Coronary artery (tissue), 2 donors: Measurements from ENCODE around the gene XRCC1.
A peak's percentile ranks its signal among the peaks of the same experiment; 100 is the strongest.

ENCODE experiments used
- DNase-seq: peaks from one replicate; pipeline ENCODE4 v3.0.0-alpha.2; 2017; ENCODE audit warnings: low spot score
- H3K27ac ChIP-seq, 2 donors: fragments of 200-600 bp; sonication (generic); one replicate each; pipeline ENCODE4 v1.5.1; 2016 to 2019
- H3K4me3 ChIP-seq: fragments of 200-600 bp; sonication (generic); 2 replicates; pipeline ENCODE4 v1.5.1; 2016; ENCODE audit warnings: mild to moderate bottlenecking, moderate library complexity
- TF ChIP-seq, protein P1 (sequence below): fragments of 200-600 bp; sonication (generic); IDR thresholded peaks from one replicate; pipeline ENCODE4 v1.5.1; 2019; ENCODE audit warnings: antibody characterized with exemption

Gene XRCC1

DNA sequence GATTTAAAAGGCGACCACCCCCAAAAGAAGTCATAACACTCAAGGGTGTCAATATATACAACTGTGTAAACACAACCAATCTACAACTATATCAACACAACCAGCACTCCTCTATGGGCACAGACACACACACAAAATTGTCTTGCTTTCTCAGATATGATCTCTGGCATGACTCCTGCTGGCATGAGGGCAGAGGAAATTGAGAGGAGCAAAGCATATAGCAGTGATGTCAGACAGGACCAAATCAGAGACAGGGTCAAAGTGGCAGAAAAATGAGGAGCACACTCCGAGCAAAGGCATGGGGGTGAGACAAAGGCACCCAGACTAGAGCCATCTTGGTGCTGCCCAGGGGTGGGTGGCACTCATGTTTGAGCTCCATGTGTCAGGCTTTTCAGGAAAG is 11.0 kb upstream of the XRCC1 start:
- Histone ChIP-seq H3K27ac (no peak overlapping the region), H3K4me3 (no peak overlapping the region)
- no peak for DNase-seq
- TF ChIP-seq, protein P1, sequence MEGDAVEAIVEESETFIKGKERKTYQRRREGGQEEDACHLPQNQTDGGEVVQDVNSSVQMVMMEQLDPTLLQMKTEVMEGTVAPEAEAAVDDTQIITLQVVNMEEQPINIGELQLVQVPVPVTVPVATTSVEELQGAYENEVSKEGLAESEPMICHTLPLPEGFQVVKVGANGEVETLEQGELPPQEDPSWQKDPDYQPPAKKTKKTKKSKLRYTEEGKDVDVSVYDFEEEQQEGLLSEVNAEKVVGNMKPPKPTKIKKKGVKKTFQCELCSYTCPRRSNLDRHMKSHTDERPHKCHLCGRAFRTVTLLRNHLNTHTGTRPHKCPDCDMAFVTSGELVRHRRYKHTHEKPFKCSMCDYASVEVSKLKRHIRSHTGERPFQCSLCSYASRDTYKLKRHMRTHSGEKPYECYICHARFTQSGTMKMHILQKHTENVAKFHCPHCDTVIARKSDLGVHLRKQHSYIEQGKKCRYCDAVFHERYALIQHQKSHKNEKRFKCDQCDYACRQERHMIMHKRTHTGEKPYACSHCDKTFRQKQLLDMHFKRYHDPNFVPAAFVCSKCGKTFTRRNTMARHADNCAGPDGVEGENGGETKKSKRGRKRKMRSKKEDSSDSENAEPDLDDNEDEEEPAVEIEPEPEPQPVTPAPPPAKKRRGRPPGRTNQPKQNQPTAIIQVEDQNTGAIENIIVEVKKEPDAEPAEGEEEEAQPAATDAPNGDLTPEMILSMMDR = no peak

DNA sequence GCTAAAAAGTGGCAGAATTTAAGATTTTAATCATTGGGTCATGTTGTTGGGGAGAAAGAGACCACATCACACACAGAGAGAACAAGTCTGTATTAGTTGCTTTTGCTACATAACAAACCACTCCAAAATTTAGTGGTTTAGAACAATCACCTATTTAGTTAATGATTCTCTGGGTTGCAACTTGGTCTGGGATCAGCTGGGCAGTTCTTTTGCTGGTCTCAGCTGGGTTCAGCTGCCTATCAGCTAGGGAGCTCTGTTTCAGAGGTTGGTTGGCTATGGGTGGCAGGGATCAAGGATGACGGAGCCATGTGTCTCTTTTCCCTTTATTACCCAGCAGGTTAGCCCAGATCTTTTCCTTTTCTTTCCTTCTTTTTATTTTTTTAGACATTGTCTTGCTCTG is 9.2 kb upstream of the XRCC1 start:
- Histone ChIP-seq H3K4me3 (no peak overlapping the region), H3K27ac (no peak overlapping the region)
- DNase-seq = no peak
- TF ChIP-seq, protein P1 = no peak

DNA sequence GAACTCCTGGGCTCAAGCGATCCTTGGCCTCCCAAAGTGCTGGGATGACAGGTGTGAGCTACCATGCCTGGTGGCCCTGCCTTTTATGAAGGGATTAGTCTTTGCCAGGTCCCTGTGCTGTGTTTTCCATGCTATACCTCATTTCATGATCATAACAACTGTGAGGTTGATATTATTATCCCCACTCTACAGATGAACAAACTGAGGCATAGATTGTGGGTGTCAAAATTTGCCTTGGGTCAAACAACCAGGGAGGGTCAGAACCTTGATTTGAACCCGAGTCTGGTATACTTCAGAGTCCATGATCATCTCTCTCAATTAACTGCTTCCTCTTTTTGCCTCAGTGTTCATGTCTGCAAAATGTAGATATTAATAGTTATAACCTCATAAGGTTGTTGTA is 7.2 kb upstream of the XRCC1 start:
- H3K4me3 ChIP-seq = no peak overlapping the region
- DNase-seq = no peak
- TF ChIP-seq, protein P1 = no peak
- no peak overlapping the region for H3K27ac ChIP-seq

DNA sequence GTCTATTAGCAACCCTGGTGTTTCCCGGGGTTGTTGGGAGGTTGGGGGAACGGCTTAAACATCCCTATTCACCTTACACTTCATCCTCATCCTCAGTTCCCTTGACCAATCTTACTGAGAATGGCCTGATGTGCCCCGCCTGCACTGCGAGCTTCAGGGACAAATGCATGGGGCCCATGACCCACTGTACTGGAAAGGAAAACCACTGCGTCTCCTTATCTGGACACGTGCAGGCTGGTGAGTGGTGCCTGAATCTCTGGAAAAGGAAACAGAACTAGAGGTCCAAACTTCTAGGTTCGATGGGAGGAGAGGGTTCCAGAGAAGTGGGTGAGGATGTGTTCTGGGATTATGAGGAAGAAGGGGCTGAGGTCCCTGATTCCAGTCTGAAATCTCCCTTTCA is 6.1 kb upstream of the XRCC1 start:
- Histone ChIP-seq H3K4me3 (peak overlapping the region; percentile 71), H3K27ac (peak overlapping the region in 1 of 2 donors; percentile 39)
- DNase-seq = no peak
- TF ChIP-seq, protein P1 = no peak

DNA sequence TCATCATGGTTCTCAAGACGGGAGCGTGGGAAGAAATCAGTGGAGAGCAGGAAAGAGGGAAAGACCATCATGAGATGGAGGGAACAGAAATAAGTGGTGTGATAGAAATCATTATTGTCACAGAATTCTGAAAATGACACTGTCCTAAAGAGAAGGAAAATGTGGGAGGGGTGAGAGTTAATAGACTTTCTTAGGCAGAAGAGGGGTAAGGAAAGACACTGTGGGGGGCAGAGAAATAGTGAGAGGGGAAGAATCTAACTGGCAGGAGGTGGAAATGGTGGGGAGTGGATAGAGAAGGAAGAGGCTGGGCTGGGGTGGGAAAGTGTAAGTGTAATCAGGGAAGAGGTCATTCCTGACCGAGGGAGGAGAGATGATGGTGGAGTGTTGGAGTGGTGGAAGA is 3.5 kb upstream of the XRCC1 start:
- Histone ChIP-seq H3K4me3 (no peak overlapping the region), H3K27ac (no peak overlapping the region)
- TF ChIP-seq, protein P1 = no peak

DNA sequence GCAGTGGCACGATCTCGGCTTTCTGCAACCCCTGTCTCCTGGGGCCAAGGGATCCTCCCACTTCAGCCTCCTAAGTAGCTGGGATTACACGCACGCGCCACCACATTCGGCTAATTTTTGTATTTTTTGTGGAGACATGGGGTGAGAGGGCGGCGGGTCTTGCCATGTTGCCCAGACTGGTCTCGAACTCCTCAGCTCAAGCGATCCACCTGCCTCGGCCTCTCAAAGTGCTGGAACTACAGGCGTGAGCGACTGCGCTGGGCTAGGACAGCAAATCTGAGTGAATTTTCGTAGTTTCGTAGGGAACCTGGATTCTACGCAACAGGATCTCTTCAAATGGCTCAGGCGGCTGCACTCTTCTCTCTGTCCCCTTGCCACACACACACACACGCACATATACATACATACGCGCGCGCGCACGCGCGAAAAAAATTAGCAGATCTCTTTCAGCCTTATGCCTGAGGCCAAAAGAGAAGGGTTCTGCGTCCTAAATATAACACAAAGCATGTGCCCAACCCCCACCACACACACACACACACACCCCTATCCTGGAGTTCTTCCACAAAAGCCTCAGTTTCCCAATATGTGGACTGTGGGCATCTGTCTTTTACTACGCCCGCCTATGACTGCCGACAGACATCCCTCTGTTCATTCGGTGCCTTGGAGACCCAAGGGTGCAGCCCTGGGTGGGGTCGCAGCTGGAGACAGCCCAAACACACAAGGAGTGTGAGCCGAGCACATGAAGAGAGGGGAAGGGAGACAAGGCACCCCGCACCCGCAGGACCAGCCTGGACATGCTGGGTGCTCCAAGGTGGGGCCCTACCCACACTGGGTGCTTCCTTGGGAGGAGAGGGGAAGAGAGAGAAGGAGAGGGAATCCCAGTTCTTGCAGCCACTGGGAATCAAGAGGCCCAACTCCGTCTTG is 890 bp upstream of the XRCC1 start:
- Histone ChIP-seq H3K27ac (peak overlapping the region; percentile 40 to 60), H3K4me3 (peak overlapping the region; percentile 53)
- no peak for DNase-seq
- TF ChIP-seq, protein P1 = no peak

More for the DNA sequence above, 3.5 kb upstream of the XRCC1 start:
- no peak for DNase-seq
